AG10803 (cell line): Measurements from ENCODE around the gene GAREM1.

Source experiments
- DNase-seq: peaks from one replicate; pipeline ENCODE4 v3.0.0; 2010; ENCODE audit warnings: low read depth
- H3K4me3 ChIP-seq: 2 replicates; pipeline ENCODE4 v1.5.1; 2011; ENCODE audit warnings: mild to moderate bottlenecking, low read length, control low read depth
- TF ChIP-seq, protein P1 (sequence below): conservative IDR thresholded peaks from 2 replicates; pipeline ENCODE4 v1.5.1; 2011; ENCODE audit warnings: mild to moderate bottlenecking, low read length, control low read depth, inconsistent platforms

GAREM1 gene

DNA sequence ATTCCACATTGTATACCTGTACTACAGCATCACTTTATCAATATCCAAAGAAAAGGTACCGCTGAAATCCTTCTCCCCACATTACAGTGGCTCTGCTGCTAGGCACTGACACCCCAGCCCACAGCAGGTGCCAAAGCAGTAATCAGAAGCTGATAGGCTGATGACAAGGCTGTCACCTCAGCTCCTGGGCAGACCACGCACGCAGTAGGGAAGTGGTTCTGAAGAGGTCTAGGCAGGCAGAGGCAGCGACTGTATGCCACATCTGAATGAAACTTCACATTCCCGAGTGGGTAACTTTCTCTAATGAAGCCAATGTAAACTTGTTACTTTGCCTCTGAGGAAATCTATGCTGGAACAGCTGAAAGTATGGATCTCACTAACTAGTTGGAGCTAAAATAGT is 167.9 kb downstream of the GAREM1 start:
- DNase-seq = no peak
- TF ChIP-seq, protein P1, sequence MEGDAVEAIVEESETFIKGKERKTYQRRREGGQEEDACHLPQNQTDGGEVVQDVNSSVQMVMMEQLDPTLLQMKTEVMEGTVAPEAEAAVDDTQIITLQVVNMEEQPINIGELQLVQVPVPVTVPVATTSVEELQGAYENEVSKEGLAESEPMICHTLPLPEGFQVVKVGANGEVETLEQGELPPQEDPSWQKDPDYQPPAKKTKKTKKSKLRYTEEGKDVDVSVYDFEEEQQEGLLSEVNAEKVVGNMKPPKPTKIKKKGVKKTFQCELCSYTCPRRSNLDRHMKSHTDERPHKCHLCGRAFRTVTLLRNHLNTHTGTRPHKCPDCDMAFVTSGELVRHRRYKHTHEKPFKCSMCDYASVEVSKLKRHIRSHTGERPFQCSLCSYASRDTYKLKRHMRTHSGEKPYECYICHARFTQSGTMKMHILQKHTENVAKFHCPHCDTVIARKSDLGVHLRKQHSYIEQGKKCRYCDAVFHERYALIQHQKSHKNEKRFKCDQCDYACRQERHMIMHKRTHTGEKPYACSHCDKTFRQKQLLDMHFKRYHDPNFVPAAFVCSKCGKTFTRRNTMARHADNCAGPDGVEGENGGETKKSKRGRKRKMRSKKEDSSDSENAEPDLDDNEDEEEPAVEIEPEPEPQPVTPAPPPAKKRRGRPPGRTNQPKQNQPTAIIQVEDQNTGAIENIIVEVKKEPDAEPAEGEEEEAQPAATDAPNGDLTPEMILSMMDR = no peak
- H3K4me3 ChIP-seq = no peak overlapping the region

DNA sequence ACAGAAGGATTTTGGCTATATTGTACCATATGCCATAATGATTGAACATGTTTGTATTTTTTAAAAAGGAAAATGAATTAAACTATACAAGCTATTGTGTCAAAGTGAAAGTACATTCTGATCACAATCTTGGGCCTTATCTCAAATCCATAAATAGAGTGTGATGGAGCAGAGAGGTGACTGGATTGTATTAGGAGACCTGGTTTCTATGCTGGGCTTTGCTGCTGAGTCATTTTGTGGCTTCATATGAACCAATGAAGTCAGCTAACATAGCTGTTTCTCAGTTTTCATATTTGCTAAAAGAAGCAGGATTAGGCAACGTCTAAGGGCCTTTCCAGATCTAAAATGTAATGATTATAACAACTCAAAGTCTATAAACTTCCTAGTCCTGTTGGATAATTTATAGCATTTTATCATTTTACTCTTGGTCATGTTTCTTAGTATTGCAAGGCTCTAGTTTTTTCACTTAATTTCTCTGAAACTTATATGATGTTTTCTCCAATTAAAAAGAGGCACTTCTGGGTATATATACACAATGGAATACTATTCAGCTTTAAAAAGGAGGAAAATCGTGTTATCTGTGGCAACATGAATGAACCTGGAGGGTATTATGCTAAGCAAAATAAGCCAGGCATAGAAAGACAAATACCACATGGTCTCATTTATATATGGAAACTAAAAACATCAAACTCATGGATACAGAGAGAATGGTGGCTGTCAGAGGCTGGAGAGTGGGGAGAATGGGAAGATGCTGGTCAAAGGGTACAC is 168.5 kb downstream of the GAREM1 start:
- TF ChIP-seq, protein P1 = no peak
- DNase-seq = peak; percentile 76
- no peak overlapping the region for H3K4me3 ChIP-seq

DNA sequence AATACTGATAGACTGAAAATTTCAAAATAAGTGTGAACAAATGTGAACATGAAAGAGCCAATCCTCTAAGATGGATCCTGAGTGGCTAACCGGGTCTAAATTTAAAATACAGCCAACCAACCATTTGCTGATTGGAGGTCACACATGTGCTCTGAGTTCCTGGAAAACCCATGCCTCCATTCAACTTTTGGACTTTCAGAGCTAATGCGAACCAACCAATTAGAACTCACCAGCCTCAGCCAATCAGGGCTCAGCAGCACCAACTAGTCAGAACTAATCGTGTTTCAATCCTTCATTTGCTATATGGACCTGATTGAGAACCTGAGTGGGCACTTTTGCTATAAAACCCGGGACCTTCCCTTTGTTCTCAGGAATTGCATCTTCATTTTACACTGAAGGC is 169.3 kb downstream of the GAREM1 start:
- TF ChIP-seq, protein P1 = no peak
- DNase-seq = no peak
- no peak overlapping the region for H3K4me3 ChIP-seq

DNA sequence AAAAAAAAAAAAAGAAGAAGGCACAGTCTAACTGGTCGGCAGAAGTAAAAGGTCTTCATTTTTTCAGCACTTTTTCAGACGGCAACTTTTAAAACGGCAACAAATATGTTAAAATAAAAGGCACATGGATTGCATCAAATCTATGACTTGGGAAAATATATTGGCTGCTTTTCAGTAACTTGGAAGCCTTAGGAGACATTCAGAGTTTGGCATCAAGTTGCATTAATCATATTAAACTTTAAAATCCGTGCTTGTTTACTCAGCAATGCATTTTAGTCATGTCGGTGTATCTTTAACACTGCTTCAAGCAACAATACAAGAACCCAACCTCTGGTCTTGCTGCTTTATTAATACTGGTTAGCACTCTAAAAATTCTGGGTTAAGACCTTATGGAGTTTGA is 169.8 kb downstream of the GAREM1 start:
- TF ChIP-seq, protein P1 = no peak
- no peak overlapping the region for H3K4me3 ChIP-seq
- peak; percentile 71 for DNase-seq

DNA sequence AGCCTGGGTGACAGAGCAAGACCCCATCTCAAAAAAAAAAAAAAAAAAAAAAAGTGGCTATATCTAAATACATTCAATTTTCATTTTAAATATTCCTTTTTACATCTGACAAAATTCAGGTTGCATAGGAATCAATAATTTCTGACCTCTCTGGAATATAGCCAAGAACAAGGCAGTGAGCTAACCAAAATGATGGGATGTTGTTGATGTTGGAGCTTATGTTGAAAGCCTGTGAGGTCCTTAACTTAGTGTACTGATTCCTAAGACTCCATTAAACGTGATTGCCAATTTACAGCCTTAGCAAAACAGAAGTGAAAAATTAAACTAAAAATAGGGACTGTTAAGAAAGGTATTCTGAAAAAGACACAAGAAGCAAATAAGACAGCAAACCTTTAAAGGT is 171.2 kb downstream of the GAREM1 start:
- H3K4me3 ChIP-seq = no peak overlapping the region
- TF ChIP-seq, protein P1 = no peak
- DNase-seq = no peak

DNA sequence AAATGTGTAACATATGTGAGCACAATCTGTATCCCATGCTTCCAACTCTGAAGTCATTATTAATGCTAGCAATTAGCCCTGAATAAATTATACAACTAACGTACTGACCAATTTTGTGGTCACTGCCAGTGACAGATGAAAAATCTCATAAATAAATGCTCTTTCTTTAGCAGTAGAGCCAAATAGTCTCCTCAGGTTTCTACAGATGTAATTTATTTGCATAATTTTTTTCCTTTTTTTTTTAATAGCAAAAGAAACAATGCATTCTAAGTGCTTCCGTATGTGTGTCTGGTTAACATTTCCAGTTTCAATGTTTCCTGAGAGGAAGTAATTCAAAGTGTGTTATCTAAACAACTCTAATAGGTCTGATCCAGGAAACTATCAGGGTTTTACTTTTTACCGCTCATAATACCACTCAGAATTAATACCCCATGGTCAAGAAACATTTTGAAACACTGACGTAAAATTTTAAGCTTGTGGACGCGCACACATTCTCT is 172.5 kb downstream of the GAREM1 start:
- no peak overlapping the region for H3K4me3 ChIP-seq
- DNase-seq = peak; percentile 52
- TF ChIP-seq, protein P1 = no peak

DNA sequence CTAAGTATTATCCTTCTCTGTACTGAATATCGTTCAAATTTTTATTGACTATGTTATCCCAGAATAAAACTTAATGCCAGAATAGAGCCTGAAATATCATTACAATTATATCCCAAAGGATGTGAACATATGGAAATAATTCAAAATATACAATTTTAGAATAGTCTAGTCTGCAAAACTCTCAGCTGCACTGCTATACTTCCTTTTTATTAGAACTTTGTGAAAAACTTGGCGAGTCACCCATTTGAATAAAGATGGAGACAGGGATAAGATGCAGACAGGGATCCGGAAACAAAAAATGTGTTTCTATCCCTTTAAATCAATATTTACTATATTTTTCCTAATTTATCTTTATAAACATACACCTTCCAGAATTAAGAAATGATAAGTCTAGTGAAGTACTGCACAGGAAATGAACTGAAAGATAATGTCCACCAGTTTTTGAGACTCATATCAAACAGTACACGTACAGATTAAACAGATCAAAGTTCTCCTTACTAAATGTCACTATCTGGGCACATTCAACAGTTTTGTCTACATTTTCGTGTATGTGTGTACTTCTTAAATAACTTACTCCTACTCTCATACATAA is 173.0 kb downstream of the GAREM1 start:
- H3K4me3 ChIP-seq = no peak overlapping the region
- DNase-seq = no peak
- TF ChIP-seq, protein P1 = no peak
